Gastrocnemius medialis (tissue), 4 donors: ENCODE measurements around the gene CARD14.

Source experiments
- CTCF ChIP-seq, 5 experiments: fragments of 450-650 bp in 3 of 5; fragments of 200-600 bp in 2 of 5; sonication (generic) in 2 of 5; IDR thresholded peaks in 4 of 5; conservative IDR thresholded peaks in 1 of 5; 1 replicate in 4 of 5; 2 replicates in 1 of 5; pipeline ENCODE4 v1.5.1; 2016 to 2019; ENCODE audit warnings: antibody characterized with exemption in 5 of 5, mild to moderate bottlenecking in 3 of 5, moderate library complexity in 3 of 5
- POLR2A ChIP-seq, 2 donors: fragments of 450-650 bp; IDR thresholded peaks; one replicate each; pipeline ENCODE4 v1.6.1; 2017; ENCODE audit warnings: antibody characterized with exemption in 2 of 2, mild to moderate bottlenecking in 2 of 2, moderate library complexity in 2 of 2

GRCh38 chr17:80182118-80182844 is 12.5 kb downstream of the CARD14 start:
- TF ChIP-seq POLR2A (IDR thresholded peaks at IDR 0.05) (no peak), CTCF (IDR thresholded peaks at IDR 0.05 in 4 of 5, conservative IDR thresholded peaks at IDR 0.05 in 1 of 5) (no peak)
